HG02588 (cell line): ENCODE data around the gene INSR.

Source experiments
- ATAC-seq: cut with Tn5 transposase; IDR thresholded peaks from one replicate; pipeline ENCODE4 v1.9.1; 2021; ENCODE audit warnings: mild to moderate bottlenecking, moderate library complexity; ENCODE audit not compliant: unreplicated experiment

Gene INSR

GRCh38 chr19:7297742-7298141 lies 3.5 kb upstream of the INSR start:
- no peak for ATAC-seq

GRCh38 chr19:7295912-7296536 lies 1.8 kb upstream of the INSR start:
- ATAC-seq = no peak

- ATAC-seq = peak; percentile 47
Measured at GRCh38 chr19:7294558-7295212, 471 bp upstream of the INSR start.

DNA sequence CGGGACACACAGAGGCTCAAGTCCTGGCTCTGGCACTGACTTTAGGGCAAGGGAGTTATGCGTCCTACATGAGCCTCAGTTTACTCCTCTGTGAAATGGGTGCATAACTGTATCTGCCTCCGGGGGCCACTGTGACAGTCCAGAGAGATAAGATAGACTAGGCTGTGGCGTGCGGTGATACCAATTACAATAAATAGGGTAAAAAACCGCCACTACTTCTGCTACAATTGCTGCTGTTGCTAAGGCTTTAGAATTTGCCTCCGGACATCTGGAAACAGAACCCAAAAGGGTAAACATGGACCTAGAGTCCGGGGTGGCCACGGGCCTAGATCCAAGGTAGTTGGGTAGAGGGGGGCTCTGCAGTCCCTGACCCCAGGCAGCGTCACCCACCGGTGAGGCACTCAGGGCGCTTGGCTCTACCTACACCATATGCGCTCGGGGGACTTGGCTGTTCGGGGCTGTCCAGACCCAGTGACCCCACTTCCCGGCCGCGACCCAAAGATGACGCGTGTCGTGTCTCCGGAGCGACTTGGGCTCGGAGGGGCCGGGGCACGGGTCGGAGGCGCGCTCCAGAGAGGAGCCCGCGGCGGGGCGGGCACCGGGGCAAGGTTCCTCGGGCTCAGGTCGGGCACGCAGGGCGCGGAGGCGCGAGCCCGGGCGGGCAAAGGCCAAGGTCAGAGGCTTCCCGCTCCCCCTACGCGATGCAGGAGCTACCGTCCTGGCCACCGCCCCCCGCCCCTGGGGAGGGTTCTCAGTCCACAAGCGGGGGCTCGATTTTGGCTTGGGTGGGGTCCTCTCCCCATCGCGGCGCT lies 1.1 kb downstream of the INSR start:
- peak; percentile 3 for ATAC-seq

- no peak for ATAC-seq
Measured at GRCh38 chr19:7292352-7292949, 1.8 kb downstream of the INSR start.

GRCh38 chr19:7288977-7289376 lies 5.2 kb downstream of the INSR start:
- no peak for ATAC-seq

- no peak for ATAC-seq
Measured at GRCh38 chr19:7288131-7288530, 6.1 kb downstream of the INSR start.

- ATAC-seq = no peak
Measured at GRCh38 chr19:7287722-7288121, 6.5 kb downstream of the INSR start.

DNA sequence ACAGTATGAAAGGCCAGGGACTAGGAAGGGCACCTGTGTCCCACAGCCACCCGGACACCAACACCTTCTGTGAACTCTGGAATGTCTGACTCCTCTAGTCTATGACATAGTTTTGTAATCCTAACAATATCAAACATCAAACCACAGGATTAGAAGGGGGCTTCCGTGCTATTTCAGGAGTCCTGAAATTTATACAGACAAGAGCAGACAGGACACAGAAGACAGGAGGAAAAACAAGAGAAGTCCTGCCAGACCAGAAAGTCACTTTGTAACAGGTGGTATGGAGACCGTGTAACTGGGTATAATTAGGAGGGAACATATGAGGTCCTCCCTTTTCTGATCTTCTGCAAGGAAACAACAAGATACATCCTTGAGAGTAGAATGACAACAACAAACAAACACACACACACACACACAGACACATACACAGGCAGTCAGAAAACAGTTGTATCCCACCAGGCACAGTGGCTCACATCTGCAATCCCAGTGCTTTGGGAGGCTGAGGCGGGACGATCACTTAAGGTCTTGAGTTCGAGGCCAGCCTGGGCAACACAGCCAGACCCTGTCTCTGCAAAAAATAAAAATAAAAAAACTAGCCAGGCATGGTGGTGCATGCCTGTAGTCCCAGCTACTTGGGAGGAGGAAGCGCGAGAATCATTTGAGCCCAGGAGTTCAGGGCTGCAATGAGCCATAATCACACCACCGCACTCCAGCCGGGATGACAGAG lies 13.1 kb downstream of the INSR start:
- no peak for ATAC-seq

- no peak for ATAC-seq
Measured at GRCh38 chr19:7272856-7273578, 21.2 kb downstream of the INSR start.

DNA sequence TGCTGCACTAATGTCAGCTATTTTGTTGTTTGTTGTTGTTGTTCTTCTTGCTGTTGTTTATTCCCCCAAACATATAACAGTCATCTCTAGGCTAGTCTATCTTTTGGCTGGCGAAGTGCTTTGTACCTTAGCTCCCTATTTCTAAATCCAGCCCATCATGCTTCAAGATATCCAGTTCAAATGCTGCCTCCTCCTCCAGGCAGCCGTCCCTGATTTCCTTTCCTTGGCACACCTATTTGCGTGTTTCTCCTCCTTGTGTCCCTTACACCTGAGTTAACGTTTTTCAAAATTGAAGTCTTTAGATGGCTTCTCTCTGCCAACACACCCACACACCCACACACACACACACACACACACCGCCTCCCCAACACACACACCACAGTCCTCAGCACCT lies 25.5 kb downstream of the INSR start:
- ATAC-seq = no peak

GRCh38 chr19:7267792-7268704 lies 26.2 kb downstream of the INSR start:
- no peak for ATAC-seq

GRCh38 chr19:7266832-7267231 lies 27.4 kb downstream of the INSR start:
- no peak for ATAC-seq

DNA sequence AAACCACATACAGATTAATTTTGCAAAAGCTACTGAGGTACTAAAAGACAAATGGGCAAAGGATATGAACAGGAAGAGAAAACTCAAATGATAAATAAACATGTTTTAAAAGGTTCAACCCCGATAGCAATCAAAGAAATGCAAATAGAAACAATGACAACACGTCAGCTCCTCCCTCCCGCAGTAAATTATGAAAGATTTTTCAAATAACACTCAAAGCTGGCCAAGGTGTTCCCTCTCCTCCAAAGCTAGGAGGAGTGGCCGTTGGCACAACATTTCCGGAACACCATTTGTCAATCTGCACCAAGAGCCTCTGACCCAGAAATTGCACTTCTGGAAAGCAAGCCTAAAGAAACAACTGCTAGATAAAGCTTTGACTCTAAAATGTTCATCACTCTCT lies 28.3 kb downstream of the INSR start:
- no peak for ATAC-seq

- ATAC-seq = no peak
Measured at GRCh38 chr19:7264858-7265257, 29.4 kb downstream of the INSR start.

GRCh38 chr19:7263521-7263920 lies 30.7 kb downstream of the INSR start:
- no peak for ATAC-seq

DNA sequence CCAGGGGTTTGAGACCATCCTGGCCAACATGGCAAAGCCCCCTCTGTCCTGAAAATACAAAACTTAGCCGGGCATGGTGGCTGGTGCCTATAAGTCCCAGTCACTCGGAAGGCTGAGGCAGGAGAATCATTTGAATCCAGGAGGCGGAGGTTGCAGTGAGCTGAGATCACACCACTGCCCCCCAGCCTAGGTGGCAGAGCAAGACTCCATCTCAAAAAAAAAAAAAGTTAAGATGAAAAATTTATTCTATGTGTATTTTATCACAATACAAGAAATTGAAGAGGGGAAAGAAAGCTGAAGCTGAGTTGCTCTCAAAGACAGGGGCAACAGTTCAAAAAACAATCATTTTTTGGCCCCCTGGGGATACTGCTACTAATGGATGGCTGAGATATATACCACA lies 31.1 kb downstream of the INSR start:
- no peak for ATAC-seq

GRCh38 chr19:7262470-7262869 lies 31.7 kb downstream of the INSR start:
- ATAC-seq = no peak

GRCh38 chr19:7260161-7260560 lies 34.1 kb downstream of the INSR start:
- ATAC-seq = no peak
